Smooth muscle cell (in vitro differentiated cells): Measurements from ENCODE around the gene UFD1. TPM values are rescaled to one million over a fixed set of nuclear protein-coding genes. Genes with fewer than 3 reads are reported as not detected.
A peak's percentile ranks its signal among the peaks of the same experiment; 100 is the strongest.

ENCODE experiments used
- DNase-seq: peaks from one replicate; lab custom pipeline; 2025; ENCODE audit not compliant: unreplicated experiment; lab: John Stamatoyannopoulos, UW
- H2AFZ ChIP-seq: fragments of 200-600 bp; sonication (generic); 2 replicates; pipeline ENCODE4 v1.6.0; 2016; ENCODE audit warnings: antibody characterized with exemption, low read depth, mild to moderate bottlenecking
- H3F3A ChIP-seq: fragments of 200-600 bp; sonication (generic); 2 replicates; pipeline ENCODE4 v1.6.0; 2017; ENCODE audit warnings: antibody characterized with exemption, low read depth
- H3K27ac ChIP-seq: fragments of 200-600 bp; sonication (generic); 2 replicates; pipeline ENCODE4 v1.5.1; 2016; ENCODE audit warnings: low read depth, mild to moderate bottlenecking
- H3K27me3 ChIP-seq: fragments of 200-600 bp; sonication (generic); 2 replicates; pipeline ENCODE4 v1.6.1; 2016; ENCODE audit warnings: low read depth, mild to moderate bottlenecking
- H3K36me3 ChIP-seq: fragments of 200-600 bp; sonication (generic); 2 replicates; pipeline ENCODE4 v1.5.1; 2016; ENCODE audit warnings: low read depth
- H3K4me1 ChIP-seq: fragments of 200-600 bp; sonication (generic); 2 replicates; pipeline ENCODE4 v1.5.1; 2016; ENCODE audit warnings: low read depth
- H3K4me2 ChIP-seq: fragments of 200-600 bp; sonication (generic); 2 replicates; pipeline ENCODE4 v1.6.0; 2016; ENCODE audit warnings: mild to moderate bottlenecking
- H3K4me3 ChIP-seq: fragments of 200-600 bp; sonication (generic); 2 replicates; pipeline ENCODE4 v1.5.1; 2016; ENCODE audit warnings: mild to moderate bottlenecking
- H3K79me2 ChIP-seq: fragments of 200-600 bp; sonication (generic); 2 replicates; pipeline ENCODE4 v1.6.0; 2016; ENCODE audit warnings: low read depth, mild to moderate bottlenecking
- H3K9ac ChIP-seq: fragments of 200-600 bp; sonication (generic); 2 replicates; pipeline ENCODE4 v1.6.0; 2016; ENCODE audit warnings: low read depth
- H3K9me3 ChIP-seq: fragments of 200-600 bp; sonication (generic); replicated peaks from 2 replicates; pipeline ENCODE4 v1.5.1; 2016; ENCODE audit warnings: low read depth
- H4K20me1 ChIP-seq: fragments of 200-600 bp; sonication (generic); 2 replicates; pipeline ENCODE4 v1.6.0; 2016; ENCODE audit warnings: low read depth
- CTCF ChIP-seq: fragments of 200-600 bp; sonication (generic); IDR thresholded peaks from 2 replicates; pipeline ENCODE4 v1.5.1; 2017; ENCODE audit warnings: borderline replicate concordance, mild to moderate bottlenecking, antibody characterized with exemption; ENCODE audit not compliant: insufficient read depth, poor library complexity, severe bottlenecking
- WGBS: methylation state at CpG from one replicate; pipeline ENCODE4 v1.1.7; 2016; ENCODE audit warnings: low lambda C conversion rate; 5-methylcytosine and 5-hydroxymethylcytosine counted together
- polyA plus RNA-seq: library from polyadenylated mRNA; unstranded; fragments of >200 nt; fragmentation: Nextera tagmentation; extraction: Ambion mirVana; gene quantifications from 2 replicates; pipeline ENCODE4 v1.2.1, GENCODE V29; 2016
- total RNA-seq: library from RNA; depleted of rRNA; stranded (reverse); fragments of >200 nt; gene quantifications from 2 replicates; pipeline ENCODE4 v1.2.3, GENCODE V29; 2014

The UFD1 gene
- 48.1 and 64.1 TPM in 2 replicates for total RNA-seq
- 99.5 and 111 TPM in 2 replicates for polyA plus RNA-seq

- Histone ChIP-seq H3K4me2 (peak within 1 kb of the TSS; percentile 87), H3K9ac (peak within 1 kb of the TSS; percentile 100), H3K9me3 (no peaks in the 10 kb centered on the region), H3F3A (no peaks in the 10 kb centered on the region), H3K27ac (peak within 1 kb of the TSS; percentile 100), H3K4me1 (peaks cover 18% of the 10 kb centered on the region), H3K79me2 (peaks cover 49% of the 10 kb centered on the region), H2AFZ (peak within 1 kb of the TSS; percentile 97), H4K20me1 (peaks cover 37% of the 10 kb centered on the region), H3K4me3 (peak within 1 kb of the TSS; percentile 91), H3K36me3 (no peaks in the 10 kb centered on the region), H3K27me3 (no peaks in the 10 kb centered on the region)
- DNase-seq, result peak; percentile 54
- TF ChIP-seq CTCF, result no peak
- under 1% methylated on average over 29 of the region's 42 CpGs for WGBS
Measured at GRCh38 chr22:19478901-19479354, at the start of gene UFD1. UFD1 (minus strand) TSS chr22:19479193; CDS start chr22:19479085, 108 bp downstream.

- Histone ChIP-seq H3F3A (no peaks in the 10 kb centered on the region), H2AFZ (no peak overlapping the region), H3K36me3 (no peaks in the 10 kb centered on the region), H3K27ac (no peak overlapping the region), H3K9me3 (no peaks in the 10 kb centered on the region), H3K4me2 (no peak overlapping the region), H3K4me1 (peaks cover 12% of the 10 kb centered on the region), H4K20me1 (no peaks in the 10 kb centered on the region), H3K79me2 (no peaks in the 10 kb centered on the region), H3K27me3 (peaks cover 35% of the 10 kb centered on the region), H3K9ac (no peak overlapping the region), H3K4me3 (no peak overlapping the region)
- 86% methylated on average over 17 of the region's 17 CpGs for WGBS
- TF ChIP-seq CTCF, result no peak
- DNase-seq, result no peak
Measured at GRCh38 chr22:19527861-19528417, 48.9 kb upstream of the UFD1 start.

- no peaks in the 10 kb centered on the region for H3K79me2 ChIP-seq
- no peaks in the 10 kb centered on the region for H3K36me3 ChIP-seq
- 91% methylated on average over 5 of the region's 5 CpGs for WGBS
- no peaks in the 10 kb centered on the region for H3K9me3 ChIP-seq
- no peak overlapping the region for H3K9ac ChIP-seq
- no peak overlapping the region for H3K4me2 ChIP-seq
- no peaks in the 10 kb centered on the region for H4K20me1 ChIP-seq
- no peak overlapping the region for H3K27ac ChIP-seq
- no peak for DNase-seq
- no peak overlapping the region for H3K4me3 ChIP-seq
- TF ChIP-seq CTCF, result no peak
- H3F3A ChIP-seq, result no peaks in the 10 kb centered on the region
- no peak overlapping the region for H2AFZ ChIP-seq
- H3K27me3 ChIP-seq, result peaks cover 41% of the 10 kb centered on the region
- H3K4me1 ChIP-seq, result peaks cover 12% of the 10 kb centered on the region
Measured at GRCh38 chr22:19527321-19527721, 48.3 kb upstream of the UFD1 start.

- Histone ChIP-seq H3K4me3 (no peak overlapping the region), H3K79me2 (no peaks in the 10 kb centered on the region), H3K27ac (no peak overlapping the region), H3K9me3 (no peaks in the 10 kb centered on the region), H3K4me1 (peaks cover 12% of the 10 kb centered on the region), H3K27me3 (peaks cover 48% of the 10 kb centered on the region), H3K9ac (no peak overlapping the region), H3F3A (no peaks in the 10 kb centered on the region), H3K36me3 (no peaks in the 10 kb centered on the region), H3K4me2 (no peak overlapping the region), H4K20me1 (no peaks in the 10 kb centered on the region), H2AFZ (no peak overlapping the region)
- no peak for DNase-seq
- TF ChIP-seq CTCF, result no peak
- WGBS, result 89% methylated on average over 7 of the region's 7 CpGs
Measured at GRCh38 chr22:19526702-19527111, 47.7 kb upstream of the UFD1 start.
